UCSD-AML1 (cell line): ENCODE measurements around the gene BCL7A.

Experiments
- DNase-seq: peaks from one replicate; lab custom pipeline; 2025; ENCODE audit not compliant: unreplicated experiment; lab: John Stamatoyannopoulos, UW

BCL7A gene

GRCh38 chr12:121996945-121997612 is 24.6 kb upstream of the BCL7A start:
- DNase-seq, result no peak

DNA sequence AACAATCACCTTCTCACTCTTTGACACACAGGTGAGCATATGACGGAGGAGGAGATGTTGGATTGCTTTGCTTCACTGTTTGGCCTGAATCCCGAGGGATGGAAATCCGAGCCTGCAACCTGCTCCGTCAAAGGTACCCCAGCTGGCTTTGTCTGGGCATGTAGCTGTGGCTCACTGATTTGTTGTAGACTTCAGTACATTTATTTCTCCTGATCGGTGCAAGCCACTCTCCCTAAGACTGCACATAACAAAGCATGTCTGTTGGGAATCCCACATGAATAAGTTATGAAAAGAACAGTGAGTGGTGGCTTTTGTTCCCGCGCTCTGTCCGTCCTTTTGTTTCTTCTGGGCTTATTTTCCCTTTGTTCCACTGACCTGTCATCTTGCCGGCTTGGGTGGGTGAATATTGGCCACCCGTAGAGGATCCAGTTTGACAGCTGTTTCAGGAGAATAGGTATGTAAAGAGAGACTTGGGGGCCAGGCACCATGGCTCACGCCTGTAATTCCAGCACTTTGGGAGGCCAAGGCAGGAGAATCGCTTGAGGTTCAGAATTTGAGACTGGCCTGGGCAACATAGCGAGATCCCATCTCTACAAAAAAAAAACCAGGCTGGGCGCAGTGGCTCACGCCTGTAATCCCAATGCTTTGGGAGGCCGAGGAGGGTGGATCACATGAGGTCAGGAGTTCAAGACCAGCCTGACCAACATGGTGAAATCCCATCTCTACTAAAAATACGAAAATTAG is 20.0 kb upstream of the BCL7A start:
- DNase-seq, result no peak

GRCh38 chr12:122003651-122004611 is 17.8 kb upstream of the BCL7A start:
- no peak for DNase-seq

DNA sequence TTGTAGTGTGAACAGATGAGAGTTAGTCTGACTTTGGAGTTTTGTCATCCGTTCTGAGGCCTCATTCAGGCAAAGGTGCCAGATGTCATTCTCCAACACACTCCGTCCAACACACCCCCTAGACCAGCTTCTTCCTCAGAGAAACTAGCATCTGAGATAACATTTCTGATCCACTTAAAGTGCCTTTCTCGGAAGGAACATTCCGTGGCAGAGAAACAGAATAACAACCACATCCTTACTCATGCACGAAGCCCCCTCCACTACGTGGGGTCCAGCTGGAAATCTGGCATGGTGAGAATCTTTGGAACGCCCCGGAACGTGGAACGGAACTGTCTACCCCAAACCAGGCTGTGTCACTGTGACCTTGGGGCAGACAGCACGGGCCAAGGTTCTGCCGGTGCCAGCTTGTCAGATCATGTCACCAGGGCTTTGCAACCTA is 17.0 kb upstream of the BCL7A start:
- DNase-seq, result no peak

GRCh38 chr12:122005252-122005776 is 16.4 kb upstream of the BCL7A start:
- DNase-seq, result no peak

DNA sequence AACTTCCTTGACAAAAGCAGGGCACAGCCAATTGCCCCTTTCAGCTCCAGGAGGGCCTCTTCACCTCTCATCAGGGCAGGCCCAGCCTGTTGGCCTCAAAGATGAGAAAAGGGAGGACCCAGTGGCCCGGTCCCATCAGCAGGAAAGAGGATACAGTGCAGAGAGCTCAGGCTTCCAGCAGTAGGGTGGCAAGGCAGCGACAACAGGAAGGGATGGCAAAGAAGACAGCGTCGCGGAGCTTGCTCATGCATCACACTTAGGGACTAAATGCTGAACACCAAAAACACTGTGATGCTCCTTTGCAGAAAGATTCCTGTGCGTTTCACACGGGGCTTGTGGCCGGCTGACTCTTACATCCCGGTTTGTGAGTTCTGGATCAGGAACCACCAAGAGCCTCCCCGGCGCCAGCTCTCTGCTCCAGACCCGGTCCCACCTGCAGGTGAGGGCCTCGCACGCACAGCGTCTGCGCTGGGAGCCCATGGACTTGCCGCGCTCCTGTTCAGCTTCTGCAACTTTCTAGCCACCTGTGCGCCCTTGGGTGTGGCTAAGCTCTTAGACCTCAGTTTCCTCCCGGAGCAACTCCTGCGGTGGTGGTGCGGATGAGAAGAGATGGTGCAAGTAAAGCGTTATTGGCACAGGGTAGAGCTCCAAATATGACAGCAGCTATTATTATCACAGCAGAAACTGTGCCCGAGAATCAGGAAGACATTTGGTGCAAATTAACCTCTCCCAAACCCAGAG is 15.3 kb upstream of the BCL7A start:
- no peak for DNase-seq

DNA sequence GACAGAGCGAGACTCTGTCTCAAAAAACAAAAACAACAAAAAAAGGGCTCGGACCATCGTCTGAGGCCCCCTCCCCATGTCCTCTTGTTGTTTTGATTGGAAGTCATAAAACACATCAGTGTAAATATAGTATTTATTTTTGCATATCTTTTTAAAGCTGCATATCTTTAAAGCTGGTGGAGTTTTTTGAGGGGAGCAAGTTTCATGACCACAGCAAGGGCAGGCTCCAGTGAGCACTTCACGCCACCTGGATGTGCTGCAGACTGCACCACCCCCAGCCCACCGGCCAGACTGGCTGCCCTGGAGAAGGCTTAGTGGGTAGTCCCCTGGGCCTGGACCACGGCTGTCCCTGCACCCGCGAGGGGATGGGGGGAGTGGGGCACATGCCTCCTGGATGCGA is 11.9 kb upstream of the BCL7A start:
- DNase-seq, result no peak

DNA sequence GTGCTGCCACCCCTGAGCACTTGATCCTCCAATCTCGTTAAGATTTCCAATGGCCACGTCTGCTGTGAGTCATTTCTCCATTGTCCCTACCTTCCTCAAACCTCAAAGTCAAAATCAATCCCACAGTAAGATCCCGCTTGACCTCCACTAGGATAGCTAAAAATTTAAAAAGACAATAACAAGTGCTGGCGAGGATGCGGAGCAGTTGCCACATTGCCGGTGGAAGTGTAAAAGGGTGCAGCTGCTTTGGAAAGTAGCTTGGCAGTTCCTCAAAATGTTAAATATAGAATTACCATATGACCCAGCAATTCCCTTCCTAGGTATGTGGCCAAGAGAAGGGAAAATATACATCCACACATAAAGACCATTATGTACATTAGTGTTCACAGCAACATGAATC is 9.5 kb upstream of the BCL7A start:
- DNase-seq, result no peak

GRCh38 chr12:122013136-122013535 is 8.5 kb upstream of the BCL7A start:
- no peak for DNase-seq

DNA sequence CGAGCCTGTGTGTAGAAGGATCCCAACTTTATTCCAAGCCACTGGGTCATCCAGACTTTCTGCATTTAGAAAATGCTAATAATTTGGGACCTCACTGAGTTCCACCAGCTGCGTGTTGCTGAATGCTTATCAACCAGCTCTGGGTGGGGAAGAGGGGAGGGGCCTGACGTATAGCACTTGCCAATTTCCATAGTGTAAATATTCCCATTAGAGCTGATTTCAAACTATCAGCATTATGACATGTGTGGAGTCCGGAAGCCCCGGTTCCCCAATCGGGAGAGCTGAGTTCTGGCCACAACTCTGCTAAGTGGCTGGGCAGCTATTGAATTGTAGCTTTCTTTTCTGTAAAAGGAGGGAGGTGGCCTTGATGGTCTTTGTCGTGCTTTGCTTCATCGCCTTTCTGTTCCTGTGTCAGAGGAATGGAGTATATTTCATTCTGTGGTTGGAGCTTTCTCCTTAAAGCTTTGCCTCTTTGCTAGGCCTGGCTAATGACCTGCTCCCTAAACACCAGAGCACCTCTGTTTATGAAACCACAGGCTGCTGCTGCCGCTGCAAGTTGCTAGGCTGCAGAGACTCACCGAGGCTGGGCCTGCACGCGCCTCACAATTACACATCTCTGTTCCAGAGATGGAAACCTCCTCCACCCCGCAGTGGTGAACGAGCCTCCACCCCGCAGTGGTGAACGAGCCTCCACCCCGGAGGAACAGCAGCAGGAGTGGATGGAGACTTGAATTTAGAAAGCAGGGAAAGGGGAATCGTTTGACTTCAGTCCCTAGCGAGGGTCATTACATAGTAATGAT is 7.7 kb upstream of the BCL7A start:
- no peak for DNase-seq

DNA sequence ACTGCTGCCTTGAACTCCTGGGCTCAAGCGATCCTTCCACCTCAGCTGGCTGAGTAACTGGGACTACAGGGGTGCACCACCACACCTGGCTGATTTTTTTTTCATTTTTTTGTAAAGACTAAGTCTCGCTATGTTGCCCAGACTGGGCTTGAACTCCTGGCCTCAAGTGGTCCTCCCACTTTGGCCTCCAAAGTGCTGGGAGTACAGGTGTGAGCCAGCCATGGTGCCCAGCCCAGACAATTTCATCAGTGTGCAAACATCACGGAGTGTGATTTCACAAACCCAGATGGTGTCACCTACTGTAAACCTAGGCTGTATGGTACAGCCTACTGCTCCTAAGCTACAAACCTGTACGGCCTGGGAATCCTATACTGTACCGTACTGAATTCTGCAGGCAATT is 6.9 kb upstream of the BCL7A start:
- DNase-seq, result no peak

- no peak for DNase-seq
These were observed 3.2 kb upstream of the BCL7A start for GRCh38 chr12:122018457-122018856.

GRCh38 chr12:122018937-122019336 is 2.7 kb upstream of the BCL7A start:
- DNase-seq, result no peak

DNA sequence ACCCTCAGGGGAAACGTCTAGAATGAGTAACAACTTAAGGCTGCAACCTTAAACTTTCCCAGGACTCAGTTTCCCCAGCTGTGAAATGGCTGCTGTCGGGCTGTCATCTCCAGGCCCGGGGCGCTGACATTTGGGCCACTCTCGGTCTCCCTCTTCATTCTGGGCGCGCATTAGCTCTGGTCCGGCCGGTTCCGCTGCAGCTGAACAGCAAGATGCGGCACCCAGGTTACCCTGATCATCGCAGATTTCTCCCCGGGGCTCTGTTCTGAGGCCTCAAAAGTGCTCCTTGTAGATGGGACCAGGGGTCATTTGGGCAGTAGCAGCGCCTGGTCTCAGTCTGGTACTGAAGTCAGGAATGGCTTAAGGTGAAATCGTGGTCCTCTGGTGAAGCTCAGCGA is 890 bp upstream of the BCL7A start:
- no peak for DNase-seq

GRCh38 chr12:122021193-122021821 is 377 bp upstream of the BCL7A start:
- DNase-seq, result no peak

- peak; percentile 33 for DNase-seq
These were observed 982 bp downstream of the BCL7A start for GRCh38 chr12:122022393-122023338.

- DNase-seq, result no peak
These were observed 1.9 kb downstream of the BCL7A start for GRCh38 chr12:122023339-122024131.
